Hepatocyte (in vitro differentiated cells): ENCODE measurements around the gene XPO5. TPM values are rescaled to one million over a fixed set of nuclear protein-coding genes. Genes with fewer than 3 reads are reported as not detected.

Experiments used
- DNase-seq: peaks from one replicate; pipeline ENCODE4 v3.0.0-alpha.2; 2016; ENCODE audit warnings: low spot score
- H2AFZ ChIP-seq: fragments of 200-600 bp; sonication (generic); 2 replicates; pipeline ENCODE4 v1.6.0; 2016; ENCODE audit warnings: antibody characterized with exemption, mild to moderate bottlenecking
- H3K27ac ChIP-seq: fragments of 200-600 bp; sonication (generic); 2 replicates; pipeline ENCODE4 v1.5.1; 2016; ENCODE audit warnings: mild to moderate bottlenecking
- H3K27me3 ChIP-seq: fragments of 200-600 bp; sonication (generic); 2 replicates; pipeline ENCODE4 v1.6.1; 2016
- H3K36me3 ChIP-seq: fragments of 200-600 bp; sonication (generic); replicated peaks from 2 replicates; pipeline ENCODE4 v1.5.1; 2016; ENCODE audit warnings: low read depth; ENCODE audit not compliant: insufficient read depth
- H3K4me1 ChIP-seq: fragments of 200-600 bp; sonication (generic); 2 replicates; pipeline ENCODE4 v1.5.1; 2016; ENCODE audit warnings: mild to moderate bottlenecking, moderate library complexity; ENCODE audit not compliant: insufficient read depth
- H3K4me2 ChIP-seq: fragments of 200-600 bp; sonication (generic); 2 replicates; pipeline ENCODE4 v1.6.0; 2016
- H3K4me3 ChIP-seq: fragments of 200-600 bp; sonication (generic); 2 replicates; pipeline ENCODE4 v1.5.1; 2016; ENCODE audit warnings: mild to moderate bottlenecking
- H3K79me2 ChIP-seq: fragments of 200-600 bp; sonication (generic); 2 replicates; pipeline ENCODE4 v1.6.0; 2017; ENCODE audit warnings: mild to moderate bottlenecking
- H3K9me2 ChIP-seq: fragments of 200-600 bp; sonication (generic); replicated peaks from 2 replicates; pipeline ENCODE4 v1.6.0; 2017; ENCODE audit warnings: mild to moderate bottlenecking; ENCODE audit not compliant: insufficient read depth
- H3K9me3 ChIP-seq: fragments of 200-600 bp; sonication (generic); 2 replicates; pipeline ENCODE4 v1.5.1; 2016; ENCODE audit warnings: low read depth, mild to moderate bottlenecking
- H4K20me1 ChIP-seq: fragments of 200-600 bp; sonication (generic); 2 replicates; pipeline ENCODE4 v1.6.0; 2016; ENCODE audit warnings: mild to moderate bottlenecking; ENCODE audit not compliant: insufficient read depth, poor library complexity, severe bottlenecking
- CTCF ChIP-seq: fragments of 200-600 bp; sonication (generic); IDR thresholded peaks from 2 replicates; pipeline ENCODE4 v1.5.1; 2016; ENCODE audit warnings: antibody characterized with exemption, mild to moderate bottlenecking; ENCODE audit not compliant: poor library complexity
- EZH2 ChIP-seq: fragments of 200-600 bp; sonication (generic); IDR thresholded peaks from 2 replicates; pipeline ENCODE4 v1.6.1; 2016; ENCODE audit warnings: antibody characterized with exemption, mild to moderate bottlenecking, borderline replicate concordance
- EZH2phosphoT487 ChIP-seq: fragments of 200-600 bp; sonication (generic); IDR thresholded peaks from one replicate; pipeline ENCODE4 v1.6.1; 2018; ENCODE audit warnings: antibody characterized with exemption, mild to moderate bottlenecking, low read depth, moderate library complexity; ENCODE audit not compliant: unreplicated experiment, severe bottlenecking
- WGBS: methylation state at CpG from one replicate; pipeline ENCODE4 v1.1.6; 2016; ENCODE audit warnings: low lambda C conversion rate; ENCODE audit errors: missing lambda C conversion rate; 5-methylcytosine and 5-hydroxymethylcytosine counted together
- polyA plus RNA-seq: library from polyadenylated mRNA; unstranded; fragments of >200 nt; fragmentation: Nextera tagmentation; extraction: Ambion mirVana; gene quantifications from 2 replicates; pipeline ENCODE4 v1.2.1, GENCODE V29; 2016
- total RNA-seq: library from RNA; depleted of rRNA; stranded (reverse); fragments of >200 nt; gene quantifications from 2 replicates; pipeline ENCODE4 v1.2.3, GENCODE V29; 2014

The XPO5 gene
- total and polyA plus RNA-seq, 2 experiments from 2014 or later = 16.2 to 23.4 TPM

DNA sequence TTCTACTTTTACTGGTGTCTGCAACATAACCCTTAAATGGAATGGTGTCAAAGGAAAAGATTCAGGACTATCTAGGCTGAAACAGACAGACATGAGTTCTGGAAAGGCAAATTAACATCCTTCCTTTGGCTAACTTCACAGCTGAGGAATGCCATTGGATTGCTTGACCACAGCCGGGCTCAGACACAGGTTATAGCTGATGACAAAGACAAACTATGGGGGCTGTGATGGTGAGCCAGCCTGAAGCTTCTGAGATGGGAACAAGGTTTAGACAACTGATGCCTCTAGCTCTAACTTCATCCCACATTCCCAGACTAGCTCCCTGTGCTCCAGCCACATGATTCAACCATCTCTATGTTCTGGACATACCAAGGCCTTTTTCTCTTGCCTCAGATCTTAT lies 43.6 kb downstream of the XPO5 start:
- Histone ChIP-seq H3K4me1 (no peaks in the 10 kb centered on the region), H3K27me3 (no peaks in the 10 kb centered on the region), H3K36me3 (no peaks in the 10 kb centered on the region), H4K20me1 (no peaks in the 10 kb centered on the region), H3K79me2 (no peaks in the 10 kb centered on the region), H3K9me3 (no peaks in the 10 kb centered on the region), H2AFZ (no peak overlapping the region), H3K27ac (no peak overlapping the region), H3K4me2 (no peak overlapping the region), H3K4me3 (no peak overlapping the region), H3K9me2 (no peaks in the 10 kb centered on the region)
- DNase-seq = no peak
- 88% methylated on average over 1 of the region's 1 CpG for WGBS
- no peak for TF ChIP-seq CTCF
- no peak for TF ChIP-seq EZH2
- TF ChIP-seq EZH2phosphoT487 = no peak

GRCh38 chr6:43524483-43524961 lies 51.3 kb downstream of the XPO5 start:
- no peaks in the 10 kb centered on the region for H3K9me3 ChIP-seq
- H3K79me2 ChIP-seq = peaks cover under 1% of the 10 kb centered on the region
- no peak for TF ChIP-seq EZH2
- TF ChIP-seq EZH2phosphoT487 = no peak
- TF ChIP-seq CTCF = no peak
- H3K27ac ChIP-seq = no peak overlapping the region
- H3K4me3 ChIP-seq = no peak overlapping the region
- H2AFZ ChIP-seq = no peak overlapping the region
- H3K4me2 ChIP-seq = no peak overlapping the region
- H3K9me2 ChIP-seq = no peaks in the 10 kb centered on the region
- H3K4me1 ChIP-seq = no peaks in the 10 kb centered on the region
- H3K27me3 ChIP-seq = no peaks in the 10 kb centered on the region
- WGBS = 90% methylated on average over 10 of the region's 10 CpGs
- no peaks in the 10 kb centered on the region for H4K20me1 ChIP-seq
- no peaks in the 10 kb centered on the region for H3K36me3 ChIP-seq
- no peak for DNase-seq

- no peak overlapping the region for H3K4me3 ChIP-seq
- peaks cover 13% of the 10 kb centered on the region for H3K79me2 ChIP-seq
- H4K20me1 ChIP-seq = no peaks in the 10 kb centered on the region
- no peak overlapping the region for H2AFZ ChIP-seq
- no peak for DNase-seq
- WGBS = 94% methylated on average over 3 of the region's 3 CpGs
- no peaks in the 10 kb centered on the region for H3K9me3 ChIP-seq
- H3K27me3 ChIP-seq = no peaks in the 10 kb centered on the region
- H3K4me2 ChIP-seq = no peak overlapping the region
- no peaks in the 10 kb centered on the region for H3K36me3 ChIP-seq
- no peak for TF ChIP-seq CTCF
- TF ChIP-seq EZH2 = no peak
- TF ChIP-seq EZH2phosphoT487 = no peak
- H3K27ac ChIP-seq = no peak overlapping the region
- H3K9me2 ChIP-seq = no peaks in the 10 kb centered on the region
- peaks cover 3% of the 10 kb centered on the region for H3K4me1 ChIP-seq
Measured at GRCh38 chr6:43523284-43523683, 52.6 kb downstream of the XPO5 start.
